NCI-H82 treated with DMSO at 0.1 percent for 48 hours (cell line): ENCODE measurements around the gene KIF5A.

ENCODE experiments used
- DNase-seq: peaks from one replicate; lab custom pipeline; 2025; ENCODE audit not compliant: unreplicated experiment; lab: John Stamatoyannopoulos, UW

KIF5A gene

DNA sequence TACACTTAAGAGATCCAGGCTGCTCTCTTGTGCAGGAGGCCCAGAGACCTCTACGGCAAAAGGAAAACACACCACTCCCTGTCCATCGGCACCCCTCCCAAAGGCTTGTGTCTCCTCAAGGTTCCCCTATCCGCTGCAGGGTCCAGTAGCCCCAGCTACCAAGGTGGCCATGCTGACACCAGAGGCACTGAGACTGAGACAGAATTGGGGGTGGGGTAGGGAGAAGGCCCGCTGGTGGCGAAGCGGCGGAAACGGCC, 30.1 kb upstream of the KIF5A start:
- DNase-seq = no peak

DNA sequence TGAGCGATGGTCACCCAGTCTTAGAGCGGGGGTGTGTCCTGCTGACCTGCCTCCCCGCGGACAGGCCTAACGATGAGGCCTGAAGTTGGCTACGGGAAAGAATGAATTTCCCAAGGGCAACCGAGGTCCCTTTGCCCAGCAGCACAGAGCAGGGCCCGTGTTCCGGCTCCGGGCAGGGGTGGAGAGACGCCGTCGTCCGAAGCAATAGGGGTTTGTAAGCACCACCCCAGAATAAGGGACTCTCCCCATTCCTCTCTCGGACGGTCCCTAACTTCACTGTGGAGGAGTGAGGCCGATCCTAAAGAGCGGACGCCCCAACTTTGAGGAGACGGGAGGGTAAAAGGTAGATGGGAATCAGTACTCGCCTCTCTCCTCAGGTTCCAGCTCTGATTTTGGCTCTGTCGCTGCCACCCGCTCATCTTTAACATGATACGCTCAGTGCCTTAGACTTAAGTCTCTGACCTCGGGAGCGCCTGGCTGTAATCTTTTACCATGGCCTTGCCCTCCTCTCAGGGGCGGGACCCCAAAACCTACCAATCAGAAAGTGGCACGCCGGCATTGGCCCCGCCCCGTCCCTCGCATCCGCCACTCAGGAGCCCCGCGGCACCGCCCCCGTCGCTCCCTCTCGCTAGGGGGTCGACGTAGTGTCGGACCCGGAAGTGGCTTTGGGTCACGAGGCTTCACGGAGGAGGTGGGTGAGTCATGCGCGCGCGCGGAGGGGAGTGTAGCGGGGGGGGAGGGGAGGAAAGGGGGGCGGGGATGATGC, 29.6 kb upstream of the KIF5A start, which contains the start of gene DDIT3:
Gene DDIT3 (minus strand): TSS at position 462 of the 766 bp plus-strand sequence. CDS start 3,108 bp downstream, outside the sequence.
- DNase-seq = peak; percentile 98

DNA sequence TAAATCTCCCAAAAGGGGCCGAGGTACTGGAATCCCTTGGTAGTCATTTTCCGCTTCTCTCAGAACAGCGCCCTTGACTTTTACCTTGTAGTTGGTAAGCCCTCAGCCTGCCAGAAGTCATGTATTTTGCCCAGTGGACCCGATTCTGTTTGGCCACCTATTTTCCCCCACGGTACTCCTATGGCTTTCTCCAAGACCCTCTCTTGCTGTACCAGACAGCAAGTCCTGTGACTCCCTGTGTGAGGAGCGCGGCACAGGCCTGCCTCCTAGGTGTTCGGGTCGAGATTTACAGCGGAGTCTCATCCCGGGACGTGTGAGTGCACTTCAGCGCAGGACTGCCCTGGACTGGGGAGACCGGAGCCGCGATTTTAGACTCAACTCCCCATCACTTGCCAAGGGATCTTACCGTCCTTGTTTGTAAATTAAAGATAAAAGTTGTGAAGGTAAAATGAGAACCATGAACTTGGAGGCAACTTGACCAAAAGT, 28.3 kb upstream of the KIF5A start:
- DNase-seq = peak; percentile 14

DNA sequence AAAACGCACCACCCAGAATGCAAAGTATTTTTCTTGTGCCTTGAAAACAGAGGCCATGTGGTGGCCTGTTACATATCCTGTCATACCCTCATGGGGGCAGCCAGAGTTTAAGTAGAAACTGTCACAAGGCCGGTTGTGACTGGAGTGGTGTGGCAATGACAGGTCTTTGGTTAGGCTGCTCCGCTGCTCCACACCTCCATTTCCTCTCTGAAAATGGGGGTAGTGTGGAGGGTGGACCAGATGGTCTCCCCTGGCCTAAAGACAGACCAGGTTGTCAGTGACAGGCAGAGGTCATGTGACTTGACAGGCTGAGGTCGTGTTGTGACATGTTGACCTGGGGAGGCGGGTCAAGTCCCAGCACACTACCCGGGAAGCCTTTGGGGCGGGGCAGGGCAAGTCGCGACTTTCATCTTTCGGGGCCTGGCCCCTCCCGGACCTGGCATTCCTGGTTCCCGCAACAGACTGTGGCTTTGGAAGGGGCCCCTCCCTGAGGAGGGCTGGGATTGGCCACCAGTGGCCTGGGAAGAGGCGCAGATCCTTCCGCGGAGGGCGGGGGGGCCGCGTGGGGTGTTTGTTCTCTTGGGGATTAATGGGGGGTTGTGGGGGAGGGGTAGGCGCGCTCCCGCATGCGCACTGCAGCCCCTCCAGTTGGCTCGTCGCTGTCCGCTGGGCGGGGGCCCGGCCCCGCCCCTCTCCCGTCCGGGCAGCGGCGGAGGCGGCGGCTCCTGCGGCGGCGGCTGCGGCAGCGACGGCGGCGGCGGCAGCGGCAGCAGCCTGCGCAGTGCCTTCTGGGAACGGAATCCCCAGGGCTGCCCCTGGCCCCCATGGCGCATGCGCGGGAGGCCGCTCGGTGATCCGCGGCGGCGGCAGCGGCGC, 27.6 kb upstream of the KIF5A start, which contains the start of gene MBD6:
Gene MBD6 (plus strand): TSS at position 814 of the 876 bp plus-strand sequence. CDS start 1,480 bp downstream, outside the sequence.
- peak; percentile 91 for DNase-seq

DNA sequence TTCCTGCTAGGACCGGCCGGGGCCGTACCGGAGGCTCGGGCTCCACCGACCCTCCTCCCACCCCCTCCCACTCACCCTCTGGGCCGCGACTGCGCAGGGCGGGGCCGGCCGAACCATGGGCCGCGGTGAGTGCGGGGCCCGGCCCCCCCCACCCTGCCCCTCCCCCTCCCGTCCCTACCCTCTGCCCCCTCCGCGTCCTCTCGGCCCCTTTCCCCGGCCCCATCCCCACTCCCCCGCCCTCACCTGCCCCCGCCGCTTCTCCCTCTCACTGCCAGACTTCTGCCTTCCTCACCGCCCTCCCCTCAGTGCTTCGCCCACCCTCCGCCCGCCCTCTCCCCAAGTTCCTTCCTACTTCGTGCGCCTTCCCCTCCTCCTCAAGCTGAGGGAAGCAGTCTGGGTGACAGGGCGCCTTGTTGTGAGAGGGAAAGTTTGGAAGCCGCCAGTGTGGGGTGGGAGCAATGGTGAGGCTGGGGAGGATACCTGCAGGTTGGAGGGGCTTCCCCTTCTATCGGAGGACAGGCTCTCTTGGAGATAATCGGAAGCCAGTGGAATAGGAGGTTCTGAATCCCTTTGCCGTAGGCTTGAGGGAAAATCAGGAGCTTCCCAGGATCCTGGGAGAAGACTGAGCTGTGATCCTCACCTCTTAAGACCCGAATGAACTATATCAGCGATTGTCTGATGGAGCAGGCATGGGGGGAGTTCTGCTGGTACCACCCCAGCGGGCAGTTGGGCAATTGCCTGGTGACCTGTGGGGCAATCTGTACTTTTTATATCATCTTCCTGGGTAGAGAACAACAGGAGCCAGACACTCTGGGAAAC, 26.7 kb upstream of the KIF5A start:
- peak; percentile 38 for DNase-seq

DNA sequence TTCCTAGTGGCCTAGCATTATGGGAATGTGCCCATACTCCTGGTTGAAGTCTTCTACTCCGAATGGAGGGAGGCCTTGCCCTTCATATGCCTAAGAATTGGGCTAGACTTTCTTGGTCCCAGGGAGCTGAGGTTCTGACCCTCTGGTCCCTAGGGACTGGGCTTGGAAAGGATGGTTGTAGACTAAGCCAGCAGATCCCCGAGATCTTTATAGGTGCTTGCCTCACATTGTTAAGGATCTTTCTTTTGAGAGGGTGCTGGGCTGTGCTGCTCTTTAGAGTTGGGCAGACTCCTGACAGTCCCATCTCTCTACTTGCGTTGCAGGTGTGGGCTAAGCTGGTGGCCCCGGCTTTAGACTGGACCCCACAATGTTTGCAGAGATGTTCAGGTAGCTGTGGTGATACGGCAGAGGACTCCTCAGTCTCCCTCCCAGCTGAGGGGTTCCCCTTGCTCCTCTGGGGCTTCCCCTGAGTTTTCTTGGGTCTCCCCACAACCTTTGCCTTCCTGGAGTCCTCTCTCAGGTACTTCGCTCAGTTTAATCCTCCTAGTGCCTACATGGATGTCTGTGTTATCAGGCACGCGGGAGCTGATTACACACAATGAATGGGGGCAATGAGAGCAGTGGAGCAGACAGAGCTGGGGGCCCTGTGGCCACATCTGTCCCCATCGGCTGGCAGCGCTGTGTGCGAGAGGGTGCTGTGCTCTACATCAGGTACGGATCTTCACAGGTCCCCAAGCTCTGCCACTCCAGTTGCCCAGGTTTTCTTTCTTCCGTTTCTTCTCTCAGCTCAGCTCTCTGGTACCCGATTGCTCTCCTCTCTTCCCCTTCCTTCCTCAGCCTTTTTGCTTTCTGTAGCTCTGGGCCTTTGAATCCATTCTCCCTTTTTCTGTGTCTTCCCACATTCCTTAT, 25.9 kb upstream of the KIF5A start:
- DNase-seq = no peak

DNA sequence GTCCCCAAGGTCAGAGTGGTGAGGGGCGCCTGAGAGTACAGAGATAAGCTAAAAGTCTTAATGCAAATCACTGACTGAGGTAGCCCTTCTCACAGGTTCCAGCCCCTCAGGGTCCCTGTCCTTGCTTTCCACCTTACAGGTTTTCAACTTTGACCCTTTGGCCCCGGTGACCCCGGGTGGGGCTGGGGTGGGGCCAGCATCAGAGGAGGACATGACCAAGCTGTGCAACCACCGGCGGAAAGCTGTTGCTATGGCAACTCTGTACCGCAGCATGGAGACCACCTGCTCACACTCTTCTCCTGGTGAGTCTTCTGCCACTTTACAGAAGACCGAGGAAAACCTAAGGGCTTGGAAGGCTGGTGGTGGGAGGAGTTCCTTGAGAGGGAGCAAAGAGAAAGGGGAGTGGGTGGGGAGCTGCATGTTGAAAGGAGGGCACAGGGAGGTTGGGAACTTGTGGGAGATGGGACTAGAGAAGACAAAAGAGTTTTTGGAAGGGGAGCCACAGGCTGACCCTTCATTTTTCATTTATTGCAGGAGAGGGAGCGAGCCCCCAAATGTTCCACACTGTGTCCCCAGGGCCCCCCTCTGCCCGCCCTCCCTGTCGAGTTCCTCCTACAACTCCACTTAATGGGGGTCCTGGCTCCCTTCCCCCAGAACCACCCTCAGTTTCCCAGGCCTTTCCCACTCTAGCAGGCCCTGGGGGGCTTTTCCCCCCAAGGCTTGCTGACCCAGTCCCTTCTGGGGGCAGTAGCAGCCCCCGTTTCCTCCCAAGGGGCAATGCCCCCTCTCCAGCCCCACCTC, 24.8 kb upstream of the KIF5A start:
- no peak for DNase-seq

DNA sequence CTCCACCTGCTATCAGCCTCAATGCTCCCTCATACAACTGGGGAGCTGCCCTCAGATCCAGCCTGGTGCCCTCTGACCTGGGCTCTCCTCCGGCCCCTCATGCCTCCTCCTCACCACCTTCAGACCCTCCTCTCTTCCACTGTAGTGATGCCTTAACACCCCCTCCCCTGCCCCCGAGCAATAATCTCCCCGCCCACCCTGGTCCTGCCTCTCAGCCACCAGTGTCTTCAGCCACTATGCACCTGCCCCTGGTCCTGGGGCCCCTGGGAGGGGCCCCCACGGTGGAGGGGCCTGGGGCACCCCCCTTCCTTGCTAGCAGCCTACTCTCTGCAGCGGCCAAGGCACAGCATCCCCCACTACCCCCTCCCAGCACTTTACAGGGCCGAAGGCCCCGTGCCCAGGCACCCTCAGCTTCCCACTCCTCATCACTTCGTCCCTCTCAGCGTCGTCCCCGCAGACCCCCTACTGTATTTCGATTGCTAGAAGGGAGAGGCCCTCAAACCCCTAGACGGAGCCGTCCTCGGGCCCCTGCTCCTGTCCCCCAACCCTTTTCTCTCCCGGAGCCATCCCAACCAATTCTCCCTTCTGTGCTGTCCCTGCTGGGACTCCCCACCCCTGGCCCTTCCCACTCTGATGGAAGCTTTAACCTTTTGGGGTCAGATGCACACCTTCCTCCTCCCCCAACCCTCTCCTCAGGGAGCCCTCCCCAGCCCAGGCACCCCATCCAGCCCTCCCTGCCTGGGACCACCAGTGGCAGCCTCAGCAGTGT, 24.0 kb upstream of the KIF5A start:
- no peak for DNase-seq

DNA sequence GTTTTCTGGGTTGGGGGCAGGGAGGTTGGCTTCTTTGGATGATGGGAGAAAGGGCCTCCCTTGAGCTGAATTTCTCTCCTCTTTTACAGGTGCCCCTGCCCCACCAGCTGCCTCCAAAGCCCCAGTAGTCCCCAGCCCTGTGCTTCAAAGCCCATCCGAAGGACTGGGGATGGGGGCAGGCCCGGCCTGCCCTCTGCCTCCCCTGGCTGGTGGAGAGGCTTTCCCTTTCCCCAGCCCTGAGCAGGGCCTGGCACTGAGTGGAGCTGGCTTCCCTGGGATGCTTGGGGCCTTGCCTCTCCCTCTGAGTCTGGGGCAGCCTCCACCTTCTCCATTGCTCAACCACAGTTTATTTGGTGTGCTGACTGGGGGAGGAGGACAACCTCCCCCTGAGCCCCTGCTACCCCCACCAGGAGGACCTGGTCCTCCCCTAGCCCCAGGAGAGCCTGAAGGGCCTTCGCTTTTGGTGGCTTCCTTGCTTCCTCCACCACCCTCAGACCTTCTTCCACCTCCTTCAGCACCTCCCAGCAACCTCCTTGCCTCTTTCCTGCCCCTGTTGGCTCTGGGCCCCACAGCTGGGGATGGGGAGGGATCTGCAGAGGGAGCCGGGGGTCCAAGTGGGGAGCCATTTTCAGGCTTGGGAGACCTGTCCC, 23.2 kb upstream of the KIF5A start:
- no peak for DNase-seq

DNA sequence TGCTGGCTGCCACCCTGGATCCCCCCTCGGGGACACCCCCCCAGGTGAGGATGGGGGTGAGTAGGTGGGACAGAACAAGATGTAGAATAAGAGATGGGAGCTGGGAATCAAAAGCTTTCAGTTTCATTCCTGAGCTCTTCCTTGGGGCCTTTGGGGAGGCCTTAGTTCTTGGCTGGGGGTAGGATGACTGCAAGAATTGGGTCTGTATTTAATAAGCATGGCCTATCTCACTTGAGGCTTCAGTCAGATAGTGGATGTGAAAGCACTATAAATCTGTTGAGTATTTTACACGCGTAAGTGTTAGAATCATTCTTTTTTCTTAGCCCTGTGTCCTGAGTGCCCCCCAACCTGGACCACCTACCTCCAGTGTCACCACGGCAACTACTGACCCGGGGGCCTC, 22.7 kb upstream of the KIF5A start:
- no peak for DNase-seq

DNA sequence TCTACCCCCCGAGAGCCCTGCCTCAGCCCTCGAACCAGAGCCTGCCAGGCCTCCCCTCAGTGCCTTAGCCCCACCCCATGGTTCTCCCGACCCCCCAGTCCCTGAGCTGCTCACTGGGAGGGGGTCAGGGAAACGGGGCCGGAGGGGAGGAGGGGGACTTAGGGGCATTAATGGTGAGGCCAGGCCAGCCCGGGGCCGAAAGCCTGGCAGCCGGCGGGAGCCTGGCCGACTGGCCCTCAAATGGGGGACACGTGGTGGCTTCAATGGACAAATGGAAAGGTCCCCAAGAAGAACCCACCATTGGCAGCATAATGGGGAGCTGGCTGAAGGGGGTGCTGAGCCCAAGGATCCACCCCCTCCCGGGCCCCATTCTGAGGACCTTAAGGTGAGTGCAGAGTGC, 21.7 kb upstream of the KIF5A start:
- no peak for DNase-seq

DNA sequence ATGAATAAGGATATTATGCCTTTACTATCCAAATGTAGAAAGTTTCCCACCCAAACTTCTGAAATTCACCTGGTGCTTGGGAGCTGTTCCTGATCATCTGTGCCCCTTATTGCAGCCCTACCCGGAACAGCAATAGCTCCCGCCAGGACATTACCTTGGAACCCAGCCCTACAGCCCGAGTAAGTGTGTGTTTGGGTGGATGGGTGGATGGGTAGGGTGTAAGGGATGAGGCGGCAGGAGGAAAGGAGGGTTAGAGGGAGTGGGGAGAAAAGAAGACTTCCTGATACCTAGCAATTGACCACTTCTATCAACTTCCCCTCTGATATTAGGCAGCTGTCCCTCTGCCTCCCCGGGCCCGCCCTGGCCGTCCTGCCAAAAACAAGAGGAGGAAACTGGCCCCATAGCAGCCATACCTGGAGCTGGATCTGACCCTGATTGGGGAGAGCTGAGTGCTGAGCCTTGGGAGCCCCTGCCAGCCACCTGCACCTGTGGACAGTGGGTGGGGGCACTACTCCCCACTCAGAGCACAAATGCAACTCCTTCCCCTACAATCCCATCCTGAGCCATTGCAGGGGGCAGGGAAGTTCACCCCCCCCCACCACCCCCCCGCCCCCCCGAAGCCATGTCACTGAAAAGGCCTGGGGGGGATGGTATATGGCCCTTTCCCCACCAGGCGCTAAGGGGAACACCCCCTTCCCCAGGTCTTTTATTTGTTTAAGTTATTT, 20.9 kb upstream of the KIF5A start:
- no peak for DNase-seq

DNA sequence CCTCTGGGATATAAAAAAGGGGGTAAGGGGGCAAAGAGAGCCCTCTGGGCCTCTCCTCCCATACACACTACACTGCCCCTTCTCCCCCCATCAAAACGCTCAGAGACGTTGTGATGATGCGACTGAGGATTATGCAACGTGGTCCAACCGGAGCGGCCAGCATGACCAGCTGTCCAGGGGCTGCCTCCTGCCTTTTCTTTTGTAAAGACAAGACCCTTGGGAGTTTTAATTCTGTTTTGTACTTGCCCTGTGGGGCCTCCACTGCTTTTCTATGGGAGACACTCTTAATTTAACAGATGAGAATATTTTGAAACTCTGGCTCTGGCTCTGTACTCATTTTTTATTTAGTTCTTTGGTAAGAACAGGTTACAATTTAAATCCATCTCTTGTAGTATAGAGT, 20.0 kb upstream of the KIF5A start:
- no peak for DNase-seq

DNA sequence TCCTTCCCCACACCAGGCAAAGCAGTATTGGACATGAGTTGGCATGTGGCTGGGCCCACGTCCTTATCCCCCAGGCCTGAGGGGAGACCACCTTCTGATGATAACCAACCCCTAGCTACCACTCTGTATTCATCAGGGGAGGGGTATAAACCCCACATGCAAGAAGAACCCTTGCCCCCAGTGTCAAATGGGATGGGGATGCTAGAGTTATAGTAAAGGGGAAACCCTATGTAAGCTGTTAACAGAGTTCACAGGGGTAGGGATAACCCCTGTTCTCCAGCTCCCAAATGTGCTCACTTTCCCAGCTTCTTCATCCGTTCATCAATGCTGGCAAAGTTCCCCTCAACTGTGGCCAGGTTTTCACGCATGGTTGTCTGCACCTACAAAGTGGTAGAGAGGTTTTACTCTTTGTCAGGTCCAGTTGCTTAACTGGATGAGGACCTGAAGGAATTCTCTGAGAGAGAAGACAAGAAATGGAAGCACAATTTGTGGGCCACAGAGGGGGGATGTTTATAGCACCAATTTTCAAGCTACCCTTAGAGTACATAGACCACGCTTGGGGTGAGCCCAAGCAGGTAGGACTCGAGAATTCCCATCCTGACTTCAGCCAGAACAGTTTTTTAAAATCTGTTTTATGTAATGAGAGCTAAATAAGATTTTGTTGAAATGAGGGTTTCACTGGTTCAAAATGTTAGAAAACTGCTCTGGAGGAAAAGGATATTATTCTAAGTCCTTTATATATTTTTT, 19.3 kb upstream of the KIF5A start:
- no peak for DNase-seq

DNA sequence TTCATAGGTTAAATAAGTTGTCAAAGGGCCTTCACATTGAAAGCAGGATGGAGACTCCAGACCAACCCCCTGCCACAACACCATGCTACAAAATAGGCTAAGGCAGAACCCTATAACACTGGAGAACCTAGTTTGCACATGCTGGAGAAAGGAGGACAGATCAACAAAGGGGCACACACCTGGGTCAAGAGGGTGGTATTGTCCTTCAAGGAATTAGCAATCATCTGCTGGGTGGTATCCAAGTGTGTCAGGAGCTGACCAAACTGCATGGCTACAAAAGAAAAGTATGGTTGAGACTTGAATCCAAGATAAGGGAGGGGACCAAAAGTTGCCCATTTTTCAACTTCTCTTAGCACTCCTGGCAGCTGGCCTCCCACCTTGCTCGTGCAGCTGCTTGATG, 18.0 kb upstream of the KIF5A start:
- no peak for DNase-seq

DNA sequence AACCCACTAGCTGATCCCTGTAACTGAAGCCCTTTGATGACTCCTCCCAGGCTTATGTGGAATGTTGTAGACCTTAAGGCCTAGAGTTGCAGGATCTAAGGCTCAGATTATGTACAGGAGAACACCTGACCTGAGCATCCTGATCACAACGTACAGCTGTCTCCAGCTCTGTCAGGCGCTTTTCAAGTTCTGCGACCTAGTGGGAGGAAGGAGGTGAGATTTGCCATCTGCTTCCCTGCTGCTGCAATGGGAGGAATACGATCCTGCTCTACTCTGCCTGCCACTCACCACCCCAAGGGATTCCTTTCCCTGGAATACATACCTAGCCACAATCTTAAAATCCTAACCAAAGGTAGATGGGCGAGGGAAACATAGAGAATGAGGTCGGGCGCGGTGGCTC, 16.7 kb upstream of the KIF5A start:
- no peak for DNase-seq

DNA sequence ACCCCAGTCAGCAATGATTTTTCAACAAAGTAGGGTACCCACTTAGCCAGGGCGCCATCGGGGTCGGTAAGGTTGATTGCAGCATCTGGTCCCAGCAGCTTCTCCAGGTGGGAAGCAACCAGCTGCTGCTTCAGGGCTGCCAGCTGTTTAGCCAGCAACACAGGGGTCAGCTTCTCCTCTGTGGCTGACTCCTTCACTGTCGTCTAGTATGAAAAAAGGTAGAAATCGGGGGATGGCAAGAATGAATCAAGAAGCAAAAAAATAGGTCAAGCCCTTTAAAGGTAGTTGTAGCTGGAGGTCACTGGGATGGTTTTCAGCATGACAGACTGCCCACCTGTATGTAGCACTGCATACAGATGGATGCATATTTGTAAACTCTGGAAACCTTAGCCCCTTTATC, 15.6 kb upstream of the KIF5A start:
- DNase-seq = no peak
